ENCODE measurements around the gene TFCP2.
A peak's percentile ranks its signal among the peaks of the same experiment; 100 is the strongest.
"Not testable (repeated sequence)": the region's sequence is repeated elsewhere in the genome, so short reads cannot be mapped to it uniquely, and the experiment has no call there.

Gene TFCP2

GRCh38 chr12:51090705-51091229 is 82.2 kb downstream of the TFCP2 start:
- DNase-seq (ENCODE audit: low read depth): no peak
- no peak overlapping the region for H3K4me3 ChIP-seq (ENCODE audit: low read depth, low read length)

- no peak for DNase-seq (ENCODE audit: low read depth)
- H3K4me3 ChIP-seq (ENCODE audit: low read depth, low read length): no peak overlapping the region
Measured at GRCh38 chr12:51087818-51088217, 85.1 kb downstream of the TFCP2 start.

GRCh38 chr12:51086933-51087332 is 86.0 kb downstream of the TFCP2 start:
- H3K4me3 ChIP-seq (ENCODE audit: low read depth, low read length): no peak overlapping the region
- no peak for DNase-seq (ENCODE audit: low read depth)

- DNase-seq (ENCODE audit: low read depth): no peak
Measured at GRCh38 chr12:51085757-51086156, 87.2 kb downstream of the TFCP2 start.

GRCh38 chr12:51083126-51083833 is 89.7 kb downstream of the TFCP2 start, which contains the start of gene CSRNP2:
Gene CSRNP2 (minus strand): TSS chr12:51083596. CDS start chr12:51076561, 7,035 bp downstream.
- peak within 1 kb of the TSS; percentile 63 for H3K4me3 ChIP-seq (ENCODE audit: low read depth, low read length)
- DNase-seq (ENCODE audit: low read depth): peak; percentile 89

More at GRCh38 chr12:51085757-51086156, 87.2 kb downstream of the TFCP2 start:
- H3K4me3 ChIP-seq (ENCODE audit: low read depth, low read length): no peak overlapping the region

- peak overlapping the region; percentile 63 for H3K4me3 ChIP-seq (ENCODE audit: low read depth, low read length)
- no peak for DNase-seq (ENCODE audit: low read depth)
Measured at GRCh38 chr12:51082561-51083125, 90.3 kb downstream of the TFCP2 start.

GRCh38 chr12:51081421-51081820 is 91.5 kb downstream of the TFCP2 start:
- no peak for DNase-seq (ENCODE audit: low read depth)
- H3K4me3 ChIP-seq (ENCODE audit: low read depth, low read length): peak overlapping the region; percentile 63

- DNase-seq (ENCODE audit: low read depth): no peak
- H3K4me3 ChIP-seq (ENCODE audit: low read depth, low read length): no peak overlapping the region
Measured at GRCh38 chr12:51080136-51080535, 92.8 kb downstream of the TFCP2 start.

- DNase-seq (ENCODE audit: low read depth): not testable (repeated sequence)
Measured at GRCh38 chr12:51078866-51079265, 94.1 kb downstream of the TFCP2 start.

GRCh38 chr12:51078346-51078745 is 94.6 kb downstream of the TFCP2 start:
- H3K4me3 ChIP-seq (ENCODE audit: low read depth, low read length); DNase-seq (ENCODE audit: low read depth): not testable (repeated sequence)

More at GRCh38 chr12:51078866-51079265, 94.1 kb downstream of the TFCP2 start:
- H3K4me3 ChIP-seq (ENCODE audit: low read depth, low read length): not testable (repeated sequence)

GRCh38 chr12:51077930-51078329 is 95.0 kb downstream of the TFCP2 start:
- no peak for DNase-seq (ENCODE audit: low read depth)
- H3K4me3 ChIP-seq (ENCODE audit: low read depth, low read length): no peak overlapping the region

GRCh38 chr12:51076236-51076930 is 96.6 kb downstream of the TFCP2 start:
- no peak for DNase-seq (ENCODE audit: low read depth)
- no peak overlapping the region for H3K4me3 ChIP-seq (ENCODE audit: low read depth, low read length)

GRCh38 chr12:51075390-51075789 is 97.5 kb downstream of the TFCP2 start:
- no peak for DNase-seq (ENCODE audit: low read depth)

GRCh38 chr12:51071663-51072062 is 101.3 kb downstream of the TFCP2 start:
- H3K4me3 ChIP-seq (ENCODE audit: low read depth, low read length): no peak overlapping the region
- DNase-seq (ENCODE audit: low read depth): no peak

More at GRCh38 chr12:51075390-51075789, 97.5 kb downstream of the TFCP2 start:
- H3K4me3 ChIP-seq (ENCODE audit: low read depth, low read length): no peak overlapping the region

- H3K4me3 ChIP-seq (ENCODE audit: low read depth, low read length): no peak overlapping the region
- DNase-seq (ENCODE audit: low read depth): peak; percentile 84
Measured at GRCh38 chr12:51070004-51070403, 102.9 kb downstream of the TFCP2 start.

GRCh38 chr12:51067771-51068170 is 105.2 kb downstream of the TFCP2 start:
- no peak overlapping the region for H3K4me3 ChIP-seq (ENCODE audit: low read depth, low read length)
- no peak for DNase-seq (ENCODE audit: low read depth)

- no peak overlapping the region for H3K4me3 ChIP-seq (ENCODE audit: low read depth, low read length)
- no peak for DNase-seq (ENCODE audit: low read depth)
Measured at GRCh38 chr12:51067229-51067628, 105.7 kb downstream of the TFCP2 start.

- no peak for DNase-seq (ENCODE audit: low read depth)
- no peak overlapping the region for H3K4me3 ChIP-seq (ENCODE audit: low read depth, low read length)
Measured at GRCh38 chr12:51065530-51065929, 107.4 kb downstream of the TFCP2 start.

GRCh38 chr12:51062631-51063397 is 110.1 kb downstream of the TFCP2 start:
- no peak overlapping the region for H3K4me3 ChIP-seq (ENCODE audit: low read depth, low read length)
- DNase-seq (ENCODE audit: low read depth): no peak

Measured in skeletal muscle cell (primary cell).